GM10248 (cell line): ENCODE data around the gene DCHS2.

ENCODE experiments used
- CTCF ChIA-PET: fragments of 300-600 bp; sonication (Branson Sonifier 250); formaldehyde crosslinking; extraction: SDS; loops from one replicate; lab custom pipeline; 2021; ENCODE audit warnings: antibody characterized with exemption; lab: Yijun Ruan, JAX
- POLR2A ChIA-PET: fragments of 350-650 bp; sonication (Branson Sonifier 250); formaldehyde crosslinking; extraction: SDS; loops from one replicate; lab custom pipeline; 2020; ENCODE audit warnings: antibody characterized with exemption; lab: Yijun Ruan, JAX
- DNase-seq: peaks from one replicate; pipeline ENCODE4 v3.0.0; 2012; ENCODE audit errors: extremely low spot score
- TF ChIP-seq, protein P1 (sequence below): IDR thresholded peaks from 2 replicates; pipeline ENCODE4 v1.5.1; 2012; ENCODE audit warnings: mild to moderate bottlenecking, low read depth; ENCODE audit errors: extremely low read depth, missing control alignments, control extremely low read depth

The DCHS2 gene

DNA sequence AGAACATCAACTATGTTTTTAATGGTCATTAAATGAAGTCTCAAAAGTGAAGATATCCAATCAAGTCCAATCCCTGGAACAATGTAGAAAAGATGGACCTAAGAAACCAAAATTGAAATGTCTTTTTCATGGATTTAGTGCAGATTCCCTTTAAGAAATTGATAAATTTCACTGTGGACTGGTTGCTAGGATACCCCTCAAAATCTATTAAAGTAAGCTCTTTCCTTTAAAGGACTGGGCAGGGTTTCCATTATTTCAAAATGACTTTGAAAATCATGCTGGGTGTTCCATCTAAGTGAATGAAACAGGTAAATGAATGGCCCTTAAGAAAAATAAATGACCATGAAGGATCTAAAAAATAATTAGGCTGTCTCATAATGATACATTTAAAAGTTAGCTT lies 30.0 kb upstream of the DCHS2 start:
- POLR2A ChIA-PET, result no interaction called here
- DNase-seq, result no peak
- CTCF ChIA-PET, result no interaction called here
- TF ChIP-seq, protein P1, sequence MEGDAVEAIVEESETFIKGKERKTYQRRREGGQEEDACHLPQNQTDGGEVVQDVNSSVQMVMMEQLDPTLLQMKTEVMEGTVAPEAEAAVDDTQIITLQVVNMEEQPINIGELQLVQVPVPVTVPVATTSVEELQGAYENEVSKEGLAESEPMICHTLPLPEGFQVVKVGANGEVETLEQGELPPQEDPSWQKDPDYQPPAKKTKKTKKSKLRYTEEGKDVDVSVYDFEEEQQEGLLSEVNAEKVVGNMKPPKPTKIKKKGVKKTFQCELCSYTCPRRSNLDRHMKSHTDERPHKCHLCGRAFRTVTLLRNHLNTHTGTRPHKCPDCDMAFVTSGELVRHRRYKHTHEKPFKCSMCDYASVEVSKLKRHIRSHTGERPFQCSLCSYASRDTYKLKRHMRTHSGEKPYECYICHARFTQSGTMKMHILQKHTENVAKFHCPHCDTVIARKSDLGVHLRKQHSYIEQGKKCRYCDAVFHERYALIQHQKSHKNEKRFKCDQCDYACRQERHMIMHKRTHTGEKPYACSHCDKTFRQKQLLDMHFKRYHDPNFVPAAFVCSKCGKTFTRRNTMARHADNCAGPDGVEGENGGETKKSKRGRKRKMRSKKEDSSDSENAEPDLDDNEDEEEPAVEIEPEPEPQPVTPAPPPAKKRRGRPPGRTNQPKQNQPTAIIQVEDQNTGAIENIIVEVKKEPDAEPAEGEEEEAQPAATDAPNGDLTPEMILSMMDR, result no peak

DNA sequence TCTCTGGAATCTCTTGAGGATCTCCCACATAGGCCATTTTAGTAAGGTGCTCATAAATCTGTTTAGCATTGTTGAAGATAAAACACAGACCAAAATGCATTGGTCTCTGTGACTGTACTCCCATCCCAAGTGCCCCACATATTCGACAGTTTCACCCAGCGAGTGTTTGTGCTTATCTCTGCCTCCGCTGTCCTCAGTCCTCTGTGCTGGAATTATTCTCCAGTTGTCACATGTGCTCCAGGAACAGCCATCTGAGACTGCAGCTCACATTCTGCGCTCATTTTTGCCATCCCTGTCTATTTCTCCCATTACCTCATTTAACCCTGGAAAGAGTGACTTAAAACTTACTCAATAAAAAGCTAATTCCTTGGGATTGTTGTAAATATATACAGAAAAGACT lies 27.6 kb upstream of the DCHS2 start:
- no peak for DNase-seq
- ChIA-PET POLR2A (no interaction called here), CTCF (interaction anchor here (1.0 to 4.8 kb wide), 3 partner anchors 12 to 26 kb away, joined by 3 to 30 read pairs (median 3); no protein-coding TSS in a partner anchor)
- TF ChIP-seq, protein P1, result no peak

DNA sequence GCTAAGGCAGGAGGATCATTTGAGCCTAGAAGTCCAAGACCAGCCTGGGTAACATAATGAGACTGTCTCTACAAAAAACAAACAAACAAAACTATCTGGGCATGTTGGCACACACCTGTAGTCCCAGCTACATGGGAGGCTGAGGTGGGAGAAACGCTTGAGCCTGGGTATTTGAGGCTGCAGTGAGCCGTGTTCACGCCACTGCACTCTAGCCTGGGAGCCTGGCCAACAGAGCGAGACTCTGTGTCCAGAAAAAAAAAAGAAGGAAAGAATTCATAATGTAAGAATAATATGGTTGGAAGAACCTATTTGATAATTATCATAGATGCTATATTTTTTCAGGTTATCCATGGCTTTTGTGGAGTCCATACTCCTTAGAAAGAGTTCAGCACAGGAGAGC lies 26.0 kb upstream of the DCHS2 start:
- no peak for DNase-seq
- POLR2A ChIA-PET, result no interaction called here
- CTCF ChIA-PET, result interaction anchor here (1.3 to 4.8 kb wide), 3 partner anchors 10 to 19 kb away, joined by 3 to 30 read pairs (median 7); no protein-coding TSS in a partner anchor

DNA sequence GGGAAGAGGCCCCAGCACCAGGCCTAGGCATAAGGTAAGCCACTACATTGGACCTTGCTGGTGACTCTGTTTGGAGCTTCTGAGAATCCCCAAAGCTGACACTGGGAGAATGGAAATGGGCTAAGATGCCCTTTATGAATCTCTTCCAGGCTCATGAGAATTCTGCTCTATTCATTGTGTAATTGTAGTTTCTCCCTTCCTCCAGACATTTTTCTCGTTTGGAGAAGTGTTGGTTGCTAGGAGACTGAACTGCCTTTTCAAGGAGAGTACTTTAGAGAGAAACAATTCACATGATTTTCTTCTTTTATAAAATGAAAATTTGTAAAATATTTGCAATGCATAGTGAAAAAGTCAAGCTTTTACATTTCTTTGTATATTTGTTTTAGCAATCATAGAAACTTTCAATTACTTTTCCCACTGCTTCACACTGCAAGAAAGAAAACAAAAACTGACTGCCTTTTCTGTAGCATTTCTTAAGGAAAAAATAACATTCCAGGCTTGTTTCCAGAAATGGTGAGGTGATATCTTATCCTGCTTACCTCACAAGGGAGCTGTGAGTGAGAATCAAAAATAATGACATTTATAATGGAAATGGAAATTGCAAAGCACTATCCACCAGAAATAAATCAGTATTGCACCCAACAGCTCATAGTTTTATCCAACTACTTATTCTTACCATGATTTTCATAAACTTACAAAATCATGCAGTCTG lies 24.9 kb upstream of the DCHS2 start:
- ChIA-PET CTCF (interaction anchor here (1.1 to 4.8 kb wide), 6 partner anchors 9 to 107 kb away, joined by 3 to 30 read pairs (median 4); no protein-coding TSS in a partner anchor), POLR2A (no interaction called here)
- DNase-seq, result no peak
- TF ChIP-seq, protein P1, result no peak

More for the DNA sequence above, 26.0 kb upstream of the DCHS2 start:
- TF ChIP-seq, protein P1, result no peak

DNA sequence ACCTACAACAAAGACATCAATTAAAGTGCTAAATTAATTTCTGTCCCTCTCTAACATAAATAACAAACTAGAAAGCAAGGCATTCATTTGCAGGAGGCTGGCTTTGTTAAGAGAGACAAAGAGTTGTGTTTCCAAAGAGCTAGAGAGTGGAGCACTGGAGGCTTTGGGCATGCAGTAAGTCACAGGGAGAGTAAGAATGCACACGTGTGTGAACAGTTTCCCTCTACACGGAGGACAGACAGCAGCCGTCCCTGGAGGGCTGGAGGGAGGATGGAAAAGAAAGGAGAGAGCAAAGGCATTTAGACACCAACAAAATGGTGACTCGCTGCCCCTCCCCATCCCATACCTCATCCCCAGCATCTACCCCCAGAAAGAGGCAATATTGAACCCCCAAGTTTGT lies 20.4 kb upstream of the DCHS2 start:
- TF ChIP-seq, protein P1, result no peak
- CTCF ChIA-PET, result no interaction called here
- DNase-seq, result no peak
- POLR2A ChIA-PET, result no interaction called here

DNA sequence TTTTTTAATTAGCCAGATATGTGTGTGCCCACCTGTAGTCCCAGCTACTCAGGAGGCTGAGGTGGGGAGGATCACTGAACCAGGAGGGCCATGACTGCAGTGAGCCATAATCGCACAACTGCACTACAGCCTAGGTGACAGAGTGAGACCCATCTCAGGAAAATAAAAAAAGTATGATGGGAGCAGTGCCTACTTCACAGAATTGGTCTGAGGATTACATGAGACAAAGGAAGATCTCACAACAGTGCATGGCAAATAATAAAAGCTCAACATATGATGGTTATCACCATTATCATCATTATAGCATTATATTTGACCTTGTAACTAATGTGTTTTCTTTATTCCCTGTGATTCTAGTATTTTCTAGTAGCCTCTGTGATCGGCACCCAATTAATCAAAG lies 19.9 kb upstream of the DCHS2 start:
- TF ChIP-seq, protein P1, result no peak
- POLR2A ChIA-PET, result no interaction called here
- DNase-seq, result no peak
- CTCF ChIA-PET, result no interaction called here
